Vagina (tissue), 2 donors: ENCODE measurements around the gene RYR2.

Source experiments
- CTCF ChIP-seq, 3 experiments: fragments of 450-650 bp in 2 of 3; fragments of 200-600 bp in 1 of 3; sonication (generic) in 1 of 3; IDR thresholded peaks; one replicate each; pipeline ENCODE4 v1.5.1; 2017 to 2019; ENCODE audit warnings: antibody characterized with exemption in 3 of 3, mild to moderate bottlenecking in 2 of 3, moderate library complexity in 2 of 3
- POLR2A ChIP-seq, 2 donors: fragments of 450-650 bp; IDR thresholded peaks; one replicate each; pipeline ENCODE4 v1.6.1; 2017; ENCODE audit warnings: antibody characterized with exemption in 2 of 2, mild to moderate bottlenecking in 2 of 2, moderate library complexity in 2 of 2
- POLR2AphosphoS5 ChIP-seq, 2 donors: sonication (generic); formaldehyde crosslinking; IDR thresholded peaks; one replicate each; pipeline ENCODE4 v1.9.0; 2017; ENCODE audit warnings: antibody characterized with exemption in 2 of 2, mild to moderate bottlenecking in 2 of 2, low read depth in 1 of 2; ENCODE audit not compliant: insufficient read depth in 1 of 2

- no peak for TF ChIP-seq CTCF (IDR thresholded peaks at IDR 0.05)
- TF ChIP-seq POLR2AphosphoS5 (IDR thresholded peaks at IDR 0.05; ENCODE audit: insufficient read depth in 1 of 2, low read depth in 1 of 2), result no peak
- no peak for TF ChIP-seq POLR2A (IDR thresholded peaks at IDR 0.05)
These were observed 429.4 kb downstream of the RYR2 start for GRCh38 chr1:237471377-237471776.
